GM19463 (cell line): Measurements from ENCODE around the gene DAO.
"Not testable (repeated sequence)": the region's sequence is repeated elsewhere in the genome, so short reads cannot be mapped to it uniquely, and the experiment has no call there.

Experiments
- ATAC-seq: cut with Tn5 transposase; IDR thresholded peaks from one replicate; pipeline ENCODE4 v1.9.1; 2021; ENCODE audit warnings: mild to moderate bottlenecking, moderate library complexity; ENCODE audit not compliant: unreplicated experiment

The DAO gene

DNA sequence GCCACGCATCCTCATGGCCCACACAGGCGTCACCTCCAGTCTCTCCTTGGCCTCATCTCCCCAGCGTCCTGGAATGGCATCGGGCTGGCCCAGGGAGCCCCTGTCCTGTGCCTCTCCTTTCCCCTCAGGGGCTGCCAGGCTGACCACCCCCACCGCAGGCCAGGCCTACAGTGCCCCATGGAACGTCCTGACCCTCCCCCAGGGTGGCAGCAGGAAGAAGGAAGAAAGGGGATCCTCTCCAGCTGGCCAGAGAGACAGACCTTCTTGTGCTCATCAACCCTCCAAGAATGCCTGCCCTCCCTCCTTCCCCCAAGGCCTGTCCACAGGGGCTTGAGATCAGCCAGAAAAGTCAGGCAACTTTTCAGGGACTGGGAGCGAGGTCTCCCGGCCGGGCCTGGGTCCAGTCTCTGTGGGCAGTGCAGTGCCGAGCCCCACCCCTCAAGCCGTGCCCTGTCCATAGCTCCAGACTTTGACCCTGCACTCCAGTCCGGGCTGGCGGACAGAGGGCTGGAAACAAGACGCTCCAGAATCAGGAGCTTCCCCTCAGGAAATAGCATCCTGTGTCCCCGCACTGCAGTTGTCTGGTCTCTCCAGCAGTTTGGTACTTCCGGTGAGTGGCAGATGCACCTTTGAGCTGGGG is at the start of gene DAO:
Gene DAO (plus strand): TSS at position 478 of the 640 bp plus-strand sequence. CDS start 4,915 bp downstream, outside the sequence.
- no peak for ATAC-seq

DNA sequence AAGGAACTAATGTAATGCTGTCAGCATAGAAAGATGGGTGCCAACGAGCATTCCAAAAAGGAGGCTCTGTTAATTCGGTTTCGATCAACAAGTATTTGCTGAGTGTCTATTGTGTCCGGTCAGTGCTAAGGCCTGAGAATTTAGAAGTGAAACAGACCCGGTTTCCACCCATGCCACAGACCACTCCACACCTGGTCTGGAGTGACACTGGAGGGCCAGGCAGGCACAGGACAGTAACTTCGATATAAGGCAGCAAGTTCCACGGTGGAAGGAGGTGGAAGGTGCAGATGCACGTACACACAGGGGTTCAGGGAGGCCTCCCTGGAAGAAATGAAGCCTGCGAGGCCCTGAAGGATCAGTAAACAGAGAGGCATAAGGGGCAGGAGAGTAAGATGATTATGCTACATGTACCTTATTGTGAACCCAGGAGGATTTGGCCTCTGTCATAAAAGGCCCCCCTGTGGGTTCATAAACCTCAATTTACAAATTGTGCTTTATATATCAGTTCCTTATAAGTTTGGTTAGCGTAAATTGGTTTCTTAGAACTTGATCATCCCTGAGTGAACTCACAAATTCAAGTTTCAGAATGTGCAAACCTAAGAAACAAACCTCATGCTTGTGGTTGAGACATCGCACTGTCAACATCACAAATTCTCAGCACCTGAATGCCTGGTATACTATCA is 48.4 kb upstream of the DAO start:
- ATAC-seq: peak; percentile 56

DNA sequence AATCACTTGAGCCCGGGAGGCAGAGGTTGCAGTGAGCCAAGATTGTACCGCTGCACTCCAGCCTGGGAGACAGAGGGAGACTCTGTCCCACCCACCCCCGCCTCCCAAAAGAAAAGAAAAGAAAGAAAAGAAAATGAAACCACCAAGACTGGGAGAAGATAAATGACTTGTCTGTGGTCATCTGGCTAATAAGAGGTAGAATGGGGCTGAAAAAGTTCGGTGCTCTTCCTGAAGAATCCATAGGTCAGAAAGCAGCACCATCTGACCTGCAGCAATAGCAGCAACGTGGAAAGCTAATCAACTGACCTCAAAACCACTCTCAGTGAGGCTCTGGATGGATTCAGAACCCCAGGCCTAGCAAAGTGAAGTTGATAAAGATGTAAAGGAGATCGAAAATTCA is 47.7 kb upstream of the DAO start:
- ATAC-seq: no peak

DNA sequence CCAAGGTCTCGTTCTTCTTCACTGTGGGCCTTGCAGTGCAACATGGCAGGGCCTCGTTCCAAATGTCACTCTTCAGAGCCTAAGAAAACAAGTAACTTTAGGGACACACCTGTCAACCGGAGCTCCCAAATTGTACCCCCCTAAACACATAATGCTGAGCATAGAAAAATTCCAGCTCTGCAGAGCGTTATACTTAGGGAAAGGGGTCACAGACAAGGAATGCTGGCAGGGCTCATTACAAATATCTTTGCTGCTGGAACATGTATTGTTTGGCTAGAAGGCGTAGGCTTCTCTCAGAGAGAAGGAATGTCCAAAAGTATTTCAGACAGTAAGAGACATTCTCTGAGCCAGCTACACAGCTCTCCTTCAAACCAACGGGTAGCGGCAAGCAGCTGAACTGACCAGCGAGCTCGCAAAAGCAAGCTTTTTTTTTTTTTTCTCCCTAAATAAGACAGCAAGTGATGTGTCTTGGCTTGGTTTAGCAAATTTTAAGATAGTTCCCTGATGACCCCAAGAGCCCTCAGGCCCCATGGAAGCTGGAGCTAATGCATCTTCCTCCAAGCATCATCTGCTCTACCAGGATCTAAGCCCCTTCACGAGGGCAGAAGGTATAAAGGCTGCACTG is 47.0 kb upstream of the DAO start:
- ATAC-seq: no peak

DNA sequence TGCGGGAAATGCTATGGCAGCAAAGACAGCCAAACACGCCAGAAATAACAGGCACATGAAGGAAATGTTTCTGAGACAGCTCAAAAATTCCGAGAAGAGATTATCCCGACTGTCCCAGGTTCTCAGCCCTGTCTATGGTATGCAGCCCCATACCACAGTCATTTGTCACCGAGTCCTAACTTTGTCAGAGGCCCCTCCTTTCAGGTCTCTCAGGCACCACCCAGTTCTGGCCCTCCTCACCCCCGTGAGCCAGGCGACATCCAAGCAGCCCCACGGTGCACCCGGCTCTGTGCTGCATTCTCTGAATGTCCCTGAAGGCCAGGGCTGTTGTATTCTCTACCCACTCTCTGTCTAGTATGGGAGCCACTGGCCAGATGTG is 46.5 kb upstream of the DAO start:
- ATAC-seq: no peak

DNA sequence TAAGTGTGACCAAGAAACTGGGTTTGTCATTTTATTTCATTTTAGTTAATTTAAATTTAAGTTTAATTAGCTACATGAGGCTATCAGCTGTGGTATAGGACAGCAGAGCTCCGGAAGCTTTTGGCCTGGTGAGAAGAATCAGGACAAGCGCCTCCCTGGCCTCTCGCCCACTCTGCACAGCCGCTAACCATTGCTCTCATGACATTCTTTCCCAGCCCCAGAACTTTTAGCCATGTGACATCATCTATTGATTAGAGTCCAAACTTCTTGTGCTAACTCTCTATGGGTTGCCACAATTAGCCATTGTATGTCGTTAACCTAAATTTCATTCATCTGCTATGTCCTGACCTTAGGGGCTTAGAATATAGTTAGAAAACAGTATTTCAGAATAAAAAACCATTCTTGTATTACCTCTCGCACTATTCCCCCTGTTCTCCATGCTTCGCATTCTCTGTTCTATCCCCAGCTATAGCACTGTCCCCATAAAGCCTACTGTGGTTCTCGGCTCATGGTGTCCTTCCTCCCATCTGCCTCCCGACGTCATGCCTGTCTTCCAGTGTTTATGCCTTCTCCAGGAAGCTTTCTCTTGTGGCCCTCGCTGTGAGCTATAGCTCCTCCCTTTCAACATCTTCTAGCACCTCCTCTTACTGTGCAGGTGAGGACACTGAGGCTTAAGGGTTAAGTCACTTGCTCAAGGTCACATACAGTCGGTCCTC is 46.0 kb upstream of the DAO start:
- ATAC-seq: no peak

DNA sequence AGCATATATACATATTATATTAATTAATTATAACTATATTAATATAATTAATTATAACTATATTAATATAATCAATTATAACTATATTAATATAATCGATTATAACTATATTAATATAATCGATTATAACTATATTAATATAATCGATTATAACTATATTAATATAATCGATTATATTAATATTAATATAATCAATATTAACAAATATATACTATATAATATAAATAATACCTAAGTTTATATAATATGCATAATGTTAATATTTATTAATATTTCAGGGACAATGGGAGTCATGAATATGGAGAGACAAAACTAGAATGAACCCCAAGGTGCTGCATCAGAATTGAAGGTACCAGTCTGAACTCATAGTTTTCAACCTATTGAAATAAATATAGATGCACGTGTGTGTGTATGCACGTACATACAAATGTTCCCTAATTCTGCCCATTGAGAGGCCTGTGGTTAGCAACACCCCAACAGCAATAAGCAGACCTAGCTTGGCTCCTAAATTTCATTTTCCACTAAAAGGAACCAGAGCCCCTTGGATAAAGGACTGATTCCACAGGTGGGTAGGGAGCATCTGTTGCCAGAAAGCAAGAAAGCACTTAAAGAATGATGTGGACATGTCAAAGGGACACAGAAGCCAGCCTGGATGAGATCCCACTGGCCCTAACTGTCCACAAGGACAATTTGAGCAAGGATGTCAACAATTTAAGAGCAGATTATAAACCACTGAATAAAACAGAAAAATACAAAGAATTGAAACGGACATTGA is 43.8 kb upstream of the DAO start:
- ATAC-seq: no peak

DNA sequence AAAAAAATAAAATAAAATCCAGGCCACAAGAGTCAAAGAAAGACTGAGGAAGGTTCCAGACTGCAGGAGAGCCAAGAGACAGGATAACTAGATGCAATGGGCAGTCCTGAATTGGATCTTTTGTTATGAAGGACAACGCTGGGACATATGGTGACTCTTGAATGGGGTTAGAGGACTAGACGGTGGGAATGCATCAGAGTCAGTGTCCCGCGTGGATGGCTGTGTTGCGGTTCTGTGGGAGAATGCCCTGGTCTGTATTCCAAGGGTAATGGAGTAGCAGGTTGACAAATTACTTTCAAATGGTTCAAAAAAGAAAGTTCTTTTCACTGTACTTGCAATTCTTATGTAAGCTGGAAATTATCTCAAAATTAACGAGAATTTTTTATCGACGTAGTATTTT is 42.7 kb upstream of the DAO start:
- ATAC-seq: no peak

DNA sequence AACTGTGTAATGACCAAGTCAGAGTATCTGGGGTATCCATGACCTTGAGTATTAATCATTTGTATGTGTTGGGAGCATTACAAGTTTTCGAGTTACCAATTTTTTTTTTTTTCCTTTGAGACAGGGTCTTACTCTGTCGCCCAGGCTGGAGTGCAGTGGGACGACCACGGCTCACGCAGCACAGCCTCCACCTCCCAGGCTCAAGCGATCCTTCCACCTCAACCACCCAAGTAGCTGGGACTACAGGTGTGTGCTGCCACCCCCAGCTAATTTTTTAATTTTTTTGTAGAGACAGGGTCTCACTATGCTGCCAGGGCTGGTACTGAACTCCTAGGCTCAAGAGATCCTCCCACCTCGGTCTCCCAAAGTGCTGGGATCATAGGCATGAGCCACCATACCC is 42.2 kb upstream of the DAO start:
- no peak for ATAC-seq

DNA sequence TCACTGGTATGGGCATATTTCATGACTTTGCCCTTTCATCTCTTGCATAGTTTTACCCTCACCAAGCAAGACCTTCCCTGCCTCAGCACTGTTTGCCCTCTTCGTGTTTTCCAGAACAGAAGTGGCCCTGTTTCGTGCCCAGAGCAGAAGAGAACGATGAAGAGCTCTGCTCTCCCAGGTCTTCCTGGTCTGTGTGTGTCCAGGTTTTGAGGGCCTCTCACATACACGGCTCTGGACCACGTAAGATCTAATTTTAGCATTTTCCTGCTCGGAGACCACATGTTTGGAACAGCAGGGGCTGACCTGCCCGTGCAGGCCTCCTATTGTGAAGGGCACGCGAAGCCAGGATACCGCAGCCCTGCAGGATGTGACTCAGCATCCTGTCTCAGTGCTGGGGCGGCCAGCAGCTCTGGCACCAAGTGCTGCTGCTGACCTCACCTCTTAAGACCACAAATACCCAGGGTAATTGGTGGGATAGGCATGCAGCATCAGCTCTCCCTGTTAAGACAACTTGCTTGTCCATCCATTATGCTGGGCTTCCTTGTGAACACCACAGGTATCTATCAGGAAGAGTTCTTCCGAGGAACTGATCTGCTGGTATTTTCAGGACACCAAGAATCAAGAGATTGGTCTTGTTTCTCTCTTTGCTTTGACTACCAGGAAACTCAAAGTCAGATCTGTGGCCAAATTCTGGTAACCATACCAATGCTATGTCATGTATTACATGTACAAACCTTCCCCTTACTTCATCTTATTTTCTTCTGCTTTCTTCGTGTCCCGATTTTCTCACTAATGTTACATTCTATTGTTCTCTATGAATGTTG is 41.5 kb upstream of the DAO start:
- peak; percentile 100 for ATAC-seq

DNA sequence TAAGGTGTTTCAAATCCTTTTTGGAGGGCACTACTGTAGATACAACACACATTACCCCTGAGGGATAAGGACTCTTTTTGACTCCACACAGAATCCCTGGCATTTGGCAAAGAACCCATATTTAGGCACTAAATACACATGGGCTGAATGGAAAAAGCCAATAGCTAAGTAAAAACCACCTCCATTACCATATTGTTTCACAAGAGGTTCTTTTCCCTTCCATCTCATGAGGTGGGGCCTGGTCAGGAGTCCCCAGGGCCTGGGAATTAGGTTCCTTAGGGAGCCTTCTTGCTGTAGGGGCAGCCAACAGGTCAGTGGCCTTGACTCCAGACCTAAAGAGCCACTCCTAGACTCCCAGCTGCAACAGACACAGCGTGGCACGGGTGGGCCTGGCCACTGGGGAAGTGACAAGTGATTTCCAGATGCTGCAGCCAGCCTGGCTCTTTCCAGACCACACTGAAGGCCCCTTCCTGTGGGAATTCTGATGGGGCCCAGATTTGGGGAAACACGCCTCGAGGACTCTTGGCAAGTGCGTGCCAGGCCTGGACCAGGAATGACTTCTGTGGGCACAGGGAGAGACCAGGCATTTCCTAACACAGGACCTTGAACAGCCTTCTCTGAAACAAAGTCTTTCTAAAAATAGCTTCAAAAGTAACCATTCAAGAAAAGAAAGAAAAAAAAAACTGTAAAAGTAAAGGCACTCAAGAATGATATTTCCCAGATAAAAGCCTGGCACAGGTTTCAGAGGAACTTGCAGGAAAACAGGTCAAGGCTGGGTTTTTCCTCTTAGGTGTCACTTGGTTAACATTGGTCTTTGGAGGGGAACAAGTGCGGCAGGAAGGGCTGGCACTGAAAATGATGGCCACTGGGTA is 40.6 kb upstream of the DAO start:
- no peak for ATAC-seq

DNA sequence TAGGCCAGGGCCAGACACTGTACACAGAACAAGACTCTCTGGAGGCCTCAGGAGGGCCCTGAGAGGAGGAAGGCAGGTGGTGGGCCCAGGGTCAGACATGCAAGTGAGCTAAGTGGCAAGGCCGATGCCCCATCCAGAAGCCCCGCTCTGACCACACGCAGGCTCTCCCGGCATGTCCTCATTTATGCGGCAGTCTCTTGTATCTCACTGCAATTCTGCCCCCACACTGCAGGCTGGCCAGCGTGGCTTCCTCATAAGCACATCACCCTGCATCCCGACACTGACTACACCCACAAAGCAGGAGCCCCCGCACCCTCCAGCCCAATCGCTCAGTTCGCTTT is 40.0 kb upstream of the DAO start:
- no peak for ATAC-seq

DNA sequence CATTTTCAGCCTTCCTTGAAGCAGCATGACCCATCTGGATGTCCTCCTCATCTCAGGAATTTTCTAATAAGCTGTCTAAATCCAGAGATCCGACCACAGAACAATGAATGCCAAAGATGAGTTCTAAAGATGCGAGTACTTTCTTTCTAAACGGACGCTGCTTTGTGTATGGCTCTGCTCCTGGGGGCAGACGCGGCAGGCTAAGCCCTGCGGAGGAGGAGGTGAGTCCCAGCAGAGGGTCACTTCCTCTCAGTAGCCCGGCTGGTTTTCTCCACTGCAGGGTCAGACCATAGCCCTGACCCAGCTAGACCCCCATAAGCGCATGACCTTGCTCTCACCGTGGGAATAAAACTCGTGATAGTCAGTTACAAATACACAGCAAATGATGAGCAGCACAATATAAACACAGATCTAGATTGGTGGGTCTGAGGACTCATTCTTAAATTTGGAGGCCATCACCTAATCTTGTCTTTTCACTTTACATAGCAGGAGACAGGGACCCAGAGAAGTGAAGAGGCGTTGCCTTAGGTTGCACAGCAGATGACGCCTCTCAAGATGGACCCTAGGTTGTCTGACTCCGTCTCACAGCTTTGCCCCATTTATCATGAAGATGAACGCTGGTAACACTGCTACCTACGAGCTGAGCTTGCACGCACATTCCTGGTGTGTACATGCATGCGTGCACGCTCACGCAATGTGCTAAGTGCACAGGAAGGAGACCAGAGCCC is 39.1 kb upstream of the DAO start:
- no peak for ATAC-seq

DNA sequence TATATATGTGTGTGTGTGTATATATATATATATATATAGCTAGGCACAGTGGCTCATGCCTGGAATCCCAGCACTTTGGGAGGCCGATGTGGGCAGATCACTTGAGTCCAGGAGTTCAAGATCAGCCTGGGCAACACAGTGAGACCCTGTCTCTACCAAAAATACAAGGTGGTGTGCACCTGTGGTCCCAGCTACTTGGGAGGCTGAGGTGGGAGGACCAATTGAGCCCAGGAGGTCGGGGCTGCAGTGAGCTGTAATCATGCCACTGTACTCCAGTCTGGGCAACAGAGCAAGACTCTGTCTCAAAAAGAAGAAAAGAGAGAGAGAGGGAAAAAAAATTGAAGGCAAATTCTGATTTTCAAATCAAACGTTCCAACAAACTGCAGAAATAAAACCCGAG is 38.1 kb upstream of the DAO start:
- ATAC-seq: not testable (repeated sequence)

DNA sequence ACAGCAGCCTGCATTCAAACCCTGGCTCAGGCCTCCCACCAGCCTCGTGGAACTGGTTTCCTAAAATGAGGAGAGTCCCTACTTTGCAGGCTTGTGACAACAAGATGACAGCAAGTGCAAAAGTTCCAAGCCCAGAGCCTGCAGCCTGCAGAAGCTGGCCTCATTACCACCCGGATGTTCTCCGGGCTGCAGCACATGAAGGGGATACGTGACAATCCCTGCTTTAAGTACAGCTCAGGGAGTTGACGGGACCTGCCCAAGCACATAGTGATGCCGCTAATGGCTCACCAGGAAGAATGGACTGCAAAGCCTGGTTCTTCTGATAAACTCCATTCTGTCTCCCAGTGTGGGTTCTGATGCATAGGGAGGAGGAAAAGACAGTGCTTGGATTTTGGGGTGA is 37.5 kb upstream of the DAO start:
- no peak for ATAC-seq

DNA sequence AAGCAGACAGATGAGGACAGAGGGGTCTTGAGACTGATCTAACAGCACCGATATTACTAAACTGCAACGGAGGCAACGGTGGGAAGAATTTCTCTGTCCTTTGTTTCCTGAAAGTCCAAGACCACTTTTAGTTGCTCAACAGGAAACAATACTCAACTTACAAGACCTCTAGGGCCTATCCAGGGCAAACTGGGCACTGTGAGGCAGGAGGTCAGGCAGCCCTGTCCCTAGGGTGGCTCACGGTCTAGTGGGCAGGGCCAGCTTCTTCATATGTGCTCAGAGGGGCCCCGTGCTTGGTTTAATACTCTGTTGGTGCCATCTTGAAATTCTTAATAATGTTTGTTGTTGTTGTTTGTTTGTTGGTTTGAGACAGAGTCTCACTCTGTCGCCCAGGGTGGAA is 36.7 kb upstream of the DAO start:
- ATAC-seq: no peak

DNA sequence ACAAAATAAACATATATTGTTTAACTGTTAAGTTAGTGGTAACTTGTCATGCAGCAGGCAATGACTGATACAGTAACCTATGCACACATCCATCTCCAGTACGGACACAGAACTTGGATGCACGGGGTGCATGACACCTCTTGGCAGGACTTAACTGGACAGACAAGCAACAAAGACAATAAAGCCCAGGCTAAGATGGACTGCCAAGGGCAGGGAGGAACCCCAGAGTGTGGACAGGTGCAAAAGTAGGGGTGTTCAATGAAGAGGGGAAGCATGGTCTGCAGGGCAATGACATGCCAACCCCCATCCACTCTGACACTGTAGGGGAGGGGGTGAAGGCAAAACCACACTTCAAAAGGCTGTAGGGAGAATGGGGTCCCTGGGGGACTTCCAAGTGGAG is 34.2 kb upstream of the DAO start:
- no peak for ATAC-seq

DNA sequence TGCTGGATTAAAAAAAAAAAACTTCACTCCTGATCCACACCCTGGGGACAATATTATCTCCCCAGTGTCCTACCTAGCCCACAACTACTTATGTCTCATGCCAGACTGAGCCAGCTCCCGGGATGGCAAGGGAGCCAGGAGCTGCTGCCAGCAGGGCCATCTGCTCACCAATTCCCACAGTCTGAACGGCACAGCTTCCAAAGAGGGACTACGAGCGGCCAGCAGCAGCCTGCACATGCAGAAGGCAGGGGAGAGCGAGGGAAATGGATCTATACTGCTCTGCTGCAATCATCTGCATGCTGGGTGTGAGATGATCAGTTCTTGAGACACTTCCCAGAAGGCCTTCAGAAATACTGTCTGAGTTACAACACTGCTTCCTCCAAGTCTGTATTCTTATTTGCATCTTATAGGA is 33.6 kb upstream of the DAO start:
- ATAC-seq: no peak

DNA sequence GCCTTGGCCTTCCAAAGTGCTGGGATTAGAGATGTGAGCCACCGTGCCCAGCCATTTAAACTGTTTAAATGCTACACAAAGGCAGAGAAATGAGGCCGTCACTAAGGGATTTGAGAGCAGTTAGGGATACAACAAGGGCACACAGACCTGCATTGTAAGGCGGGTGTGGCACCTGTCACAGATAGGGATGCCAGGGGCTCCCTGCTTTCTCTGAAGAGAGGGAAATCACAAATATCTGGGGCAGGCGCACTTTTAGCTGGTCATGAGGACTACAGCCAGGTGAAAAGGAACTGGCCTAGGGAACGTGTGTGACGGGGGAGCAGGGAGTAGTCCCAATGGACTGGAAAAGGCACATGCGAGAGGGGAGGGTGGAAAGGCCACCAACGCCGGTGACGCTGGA is 32.2 kb upstream of the DAO start:
- no peak for ATAC-seq
